Activated naive CD4-positive, alpha-beta T cell treated with anti-CD3 and anti-CD28 coated beads for 36 hours (primary cell): ENCODE results near the gene MPRIP. TPM values are rescaled to one million over a fixed set of nuclear protein-coding genes. Genes with fewer than 3 reads are reported as not detected.

ENCODE experiments used
- CTCF ChIA-PET: fragments of 350-600 bp; sonication (Branson Sonifier 250); formaldehyde crosslinking; loops from one replicate; lab custom pipeline; 2021; ENCODE audit warnings: antibody characterized with exemption; lab: Charles Lee
- DNase-seq: peaks from one replicate; pipeline ENCODE4 v3.0.0-alpha.2; 2020
- H3K27ac Mint-ChIP-seq: one replicate; pipeline ENCODE4 v1.8.0; 2021; ENCODE audit warnings: mild to moderate bottlenecking, mixed read lengths
- H3K27me3 Mint-ChIP-seq: one replicate; pipeline ENCODE4 v1.8.0; 2021; ENCODE audit warnings: low read depth, mixed read lengths
- H3K36me3 Mint-ChIP-seq: one replicate; pipeline ENCODE4 v1.8.0; 2021; ENCODE audit warnings: low read depth, mixed read lengths
- H3K4me1 Mint-ChIP-seq: one replicate; pipeline ENCODE4 v1.8.0; 2021; ENCODE audit warnings: low read depth, mixed read lengths
- H3K4me3 Mint-ChIP-seq: one replicate; pipeline ENCODE4 v1.8.0; 2021; ENCODE audit warnings: mild to moderate bottlenecking, moderate library complexity, mixed read lengths
- H3K9me3 Mint-ChIP-seq: one replicate; pipeline ENCODE4 v1.8.0; 2021; ENCODE audit warnings: mixed read lengths
- intact Hi-C: fragments of 100-400 bp; cut with micrococcal nuclease; formaldehyde crosslinking; loops from one replicate; pipeline ENCODE4 v1.15.1; 2023
- total RNA-seq, 2 experiments: library from RNA; stranded (reverse); gene quantifications; one replicate each; pipeline ENCODE4 v1.2.3, GENCODE V29; 2021

Gene MPRIP
- total RNA-seq, 2 experiments from 2014 or later = 125 TPM

DNA sequence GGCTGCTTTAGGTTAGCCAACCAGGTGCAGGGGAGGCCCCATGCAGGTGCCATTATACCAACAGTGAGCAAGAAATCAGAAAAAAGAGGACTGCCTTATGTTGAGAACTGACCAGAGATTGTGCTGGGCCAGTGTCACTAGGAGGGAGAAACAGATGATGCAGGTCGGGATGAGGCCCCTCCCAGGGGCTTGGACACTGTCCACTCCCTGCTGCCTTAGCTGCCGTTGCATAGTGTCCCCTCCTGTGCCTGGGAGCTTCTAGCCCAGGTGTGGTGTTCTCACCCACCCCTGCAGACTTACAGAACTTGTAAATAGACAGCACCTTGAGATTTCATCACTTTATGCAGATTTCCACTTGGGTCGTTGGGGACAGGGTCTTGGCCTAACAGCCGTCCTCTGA, 127.1 kb downstream of the MPRIP start:
- intact Hi-C loops = no loop called here
- CTCF ChIA-PET = interaction anchor here (0.6 kb wide), 1 partner anchor 445 kb away, joined by 3 read pairs; no protein-coding TSS in a partner anchor
- H3K4me3 Mint-ChIP-seq = no peak overlapping the region
- no peaks in the 10 kb centered on the region for H3K27me3 Mint-ChIP-seq
- peaks cover 15% of the 10 kb centered on the region for H3K36me3 Mint-ChIP-seq
- H3K27ac Mint-ChIP-seq = no peak overlapping the region
- no peak for DNase-seq
- H3K9me3 Mint-ChIP-seq = no peaks in the 10 kb centered on the region
- H3K4me1 Mint-ChIP-seq = peaks cover 28% of the 10 kb centered on the region

GRCh38 chr17:17170346-17170985, 128.2 kb downstream of the MPRIP start:
- intact Hi-C loops = loop anchor here (10.0 kb wide), 1 partner anchor 684 kb away; no protein-coding TSS in a partner anchor
- Mint-ChIP-seq H3K4me1 (peaks cover 37% of the 10 kb centered on the region), H3K27me3 (no peaks in the 10 kb centered on the region), H3K4me3 (no peak overlapping the region), H3K36me3 (peaks cover 7% of the 10 kb centered on the region), H3K9me3 (no peaks in the 10 kb centered on the region), H3K27ac (no peak overlapping the region)
- no peak for DNase-seq
- CTCF ChIA-PET = no interaction called here

DNA sequence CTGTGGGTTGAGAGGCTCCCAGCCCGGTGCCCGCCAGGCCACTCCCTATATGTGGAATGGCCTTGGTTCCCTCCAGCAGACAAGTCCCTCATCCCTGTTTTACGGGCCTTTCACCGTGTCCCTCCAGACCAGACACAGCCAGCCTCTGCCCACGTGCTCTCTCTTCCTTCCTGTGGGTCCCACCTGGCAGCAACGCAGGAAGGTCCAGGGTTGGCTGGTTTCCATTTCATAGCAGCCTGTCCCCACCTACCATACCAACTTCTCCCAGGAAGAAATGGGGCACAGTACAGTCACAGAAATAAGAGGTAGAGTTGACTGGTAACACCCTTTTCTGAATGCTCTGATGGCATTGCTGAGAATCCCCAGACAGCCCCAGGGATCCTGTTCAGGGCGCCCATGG, 128.9 kb downstream of the MPRIP start:
- Mint-ChIP-seq H3K27me3 (no peaks in the 10 kb centered on the region), H3K36me3 (peaks cover 9% of the 10 kb centered on the region), H3K9me3 (no peaks in the 10 kb centered on the region), H3K4me3 (no peak overlapping the region), H3K27ac (peak overlapping the region; percentile 16), H3K4me1 (peaks cover 44% of the 10 kb centered on the region)
- DNase-seq = no peak
- CTCF ChIA-PET = interaction anchor here (1.0 kb wide), 1 partner anchor 10 kb away, joined by 3 read pairs; no protein-coding TSS in a partner anchor
- intact Hi-C loops = loop anchor here (10.0 kb wide), 1 partner anchor 684 kb away; no protein-coding TSS in a partner anchor

- CTCF ChIA-PET = interaction anchor here (0.7 to 1.0 kb wide), 2 partner anchors 9 to 24 kb away, joined by 3 read pairs; no protein-coding TSS in a partner anchor
- Mint-ChIP-seq H3K27me3 (no peaks in the 10 kb centered on the region), H3K36me3 (peaks cover 14% of the 10 kb centered on the region), H3K9me3 (no peaks in the 10 kb centered on the region), H3K27ac (no peak overlapping the region), H3K4me3 (no peak overlapping the region), H3K4me1 (peaks cover 53% of the 10 kb centered on the region)
- no peak for DNase-seq
- intact Hi-C loops = loop anchor here (10.0 kb wide), 1 partner anchor 683 kb away; no protein-coding TSS in a partner anchor
Observed at GRCh38 chr17:17172001-17172939, 130.0 kb downstream of the MPRIP start.

GRCh38 chr17:17172990-17173389, 130.7 kb downstream of the MPRIP start:
- Mint-ChIP-seq H3K27me3 (no peaks in the 10 kb centered on the region), H3K4me3 (no peak overlapping the region), H3K36me3 (peaks cover 18% of the 10 kb centered on the region), H3K4me1 (peaks cover 60% of the 10 kb centered on the region), H3K27ac (no peak overlapping the region), H3K9me3 (no peaks in the 10 kb centered on the region)
- intact Hi-C loops = loop anchor here (10.0 kb wide), 1 partner anchor 682 kb away; no protein-coding TSS in a partner anchor
- CTCF ChIA-PET = interaction anchor here (0.7 kb wide), 1 partner anchor 24 kb away, joined by 3 read pairs; no protein-coding TSS in a partner anchor
- no peak for DNase-seq

DNA sequence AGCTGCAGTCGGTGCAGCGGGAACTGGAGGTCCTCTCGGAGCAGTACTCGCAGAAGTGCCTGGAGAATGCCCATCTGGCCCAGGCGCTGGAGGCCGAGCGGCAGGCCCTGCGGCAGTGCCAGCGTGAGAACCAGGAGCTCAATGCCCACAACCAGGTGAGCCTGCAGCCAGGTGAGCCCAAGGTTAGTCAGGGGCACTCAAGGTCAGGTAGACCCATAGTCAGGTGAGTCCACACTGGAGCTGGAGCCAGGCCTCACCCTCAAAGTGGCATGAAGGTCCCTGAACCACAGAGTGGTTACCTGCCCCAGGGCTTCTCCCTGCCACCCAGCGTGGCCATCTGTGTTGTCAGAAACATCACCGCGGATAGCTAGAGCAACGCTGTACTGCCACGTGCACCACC, 131.7 kb downstream of the MPRIP start:
- intact Hi-C loops = loop anchor here (10.0 kb wide), 1 partner anchor 681 kb away; no protein-coding TSS in a partner anchor
- H3K4me3 Mint-ChIP-seq = no peak overlapping the region
- H3K4me1 Mint-ChIP-seq = peaks cover 64% of the 10 kb centered on the region
- H3K36me3 Mint-ChIP-seq = peaks cover 23% of the 10 kb centered on the region
- H3K9me3 Mint-ChIP-seq = no peaks in the 10 kb centered on the region
- CTCF ChIA-PET = interaction anchor here (0.7 to 0.8 kb wide), 3 partner anchors 19 to 614 kb away, joined by 3 to 4 read pairs (median 4); no protein-coding TSS in a partner anchor
- H3K27me3 Mint-ChIP-seq = no peaks in the 10 kb centered on the region
- DNase-seq = no peak
- no peak overlapping the region for H3K27ac Mint-ChIP-seq

- Mint-ChIP-seq H3K27ac (peak overlapping the region; percentile 24), H3K4me3 (no peak overlapping the region), H3K36me3 (peaks cover 31% of the 10 kb centered on the region), H3K9me3 (no peaks in the 10 kb centered on the region), H3K27me3 (no peaks in the 10 kb centered on the region), H3K4me1 (peaks cover 70% of the 10 kb centered on the region)
- DNase-seq = no peak
- CTCF ChIA-PET = no interaction called here
- intact Hi-C loops = loop anchor here (5.0 to 10.0 kb wide), 2 partner anchors 133 to 679 kb away; partner anchors contain the start of gene MPRIP
Observed at GRCh38 chr17:17175340-17175739, 133.1 kb downstream of the MPRIP start.

DNA sequence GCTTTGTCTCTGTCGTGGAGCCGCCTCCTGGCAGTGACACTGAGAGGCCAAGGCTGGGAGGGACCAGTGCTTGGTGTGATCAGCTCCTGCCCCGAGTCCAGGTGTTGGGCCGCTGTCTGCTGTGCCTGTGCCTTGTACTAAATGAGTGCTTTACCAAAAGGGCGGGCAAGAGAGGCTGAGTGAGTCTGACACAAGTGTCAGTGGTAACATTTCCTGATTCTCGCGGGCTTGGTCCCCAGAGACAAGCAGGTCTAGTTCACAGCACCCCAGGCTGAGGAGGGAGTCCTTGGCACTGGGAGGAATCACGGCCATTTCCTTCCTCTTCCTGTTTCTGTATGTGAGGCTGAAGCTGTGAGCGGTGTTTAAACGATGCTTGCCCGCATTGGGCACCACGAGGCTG, 133.7 kb downstream of the MPRIP start:
- intact Hi-C loops = loop anchor here (1.0 to 10.0 kb wide), 4 partner anchors 105 to 679 kb away; partner anchors contain the start of genes COPS3 and MPRIP
- Mint-ChIP-seq H3K36me3 (peaks cover 36% of the 10 kb centered on the region), H3K9me3 (no peaks in the 10 kb centered on the region), H3K27me3 (no peaks in the 10 kb centered on the region), H3K4me3 (peak overlapping the region; percentile 63), H3K4me1 (peaks cover 73% of the 10 kb centered on the region), H3K27ac (peak overlapping the region; percentile 79)
- CTCF ChIA-PET = no interaction called here
- peak; percentile 53 for DNase-seq

GRCh38 chr17:17176341-17176740, 134.1 kb downstream of the MPRIP start:
- H3K36me3 Mint-ChIP-seq = peaks cover 39% of the 10 kb centered on the region
- H3K4me1 Mint-ChIP-seq = peaks cover 72% of the 10 kb centered on the region

DNA sequence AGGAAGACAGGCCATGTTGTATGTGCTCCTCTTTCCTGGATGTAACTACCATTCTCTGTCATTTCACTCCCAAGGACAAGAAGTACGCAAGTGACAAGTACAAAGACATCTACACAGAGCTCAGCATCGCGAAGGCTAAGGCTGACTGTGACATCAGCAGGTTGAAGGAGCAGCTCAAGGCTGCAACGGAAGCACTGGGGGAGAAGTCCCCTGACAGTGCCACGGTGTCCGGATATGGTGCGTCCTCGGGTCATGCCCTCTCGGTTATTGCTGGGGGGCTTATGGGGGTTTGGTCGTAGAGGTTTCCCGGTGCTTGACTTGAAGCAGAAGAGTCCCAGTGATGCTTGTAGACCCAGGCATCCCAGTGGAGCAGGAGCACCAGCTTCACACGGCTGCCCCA, 134.9 kb downstream of the MPRIP start:
- intact Hi-C loops = loop anchor here (2.0 to 10.0 kb wide), 3 partner anchors 128 to 678 kb away; partner anchors contain the start of gene MPRIP
- H3K36me3 Mint-ChIP-seq = peaks cover 40% of the 10 kb centered on the region
- H3K4me1 Mint-ChIP-seq = peaks cover 75% of the 10 kb centered on the region
- CTCF ChIA-PET = interaction anchor here (0.8 to 1.4 kb wide), 2 partner anchors 25 to 28 kb away, joined by 3 to 4 read pairs; partner anchors contain the start of gene PLD6
- H3K27ac Mint-ChIP-seq = peak overlapping the region; percentile 79
- H3K27me3 Mint-ChIP-seq = no peaks in the 10 kb centered on the region
- peak overlapping the region; percentile 22 for H3K4me3 Mint-ChIP-seq
- peak; percentile 42 for DNase-seq
- H3K9me3 Mint-ChIP-seq = no peaks in the 10 kb centered on the region

More at GRCh38 chr17:17176341-17176740, 134.1 kb downstream of the MPRIP start:
- Mint-ChIP-seq H3K9me3 (no peaks in the 10 kb centered on the region), H3K27ac (peak overlapping the region; percentile 79), H3K4me3 (peak overlapping the region; percentile 63), H3K27me3 (no peaks in the 10 kb centered on the region)
- peak; percentile 64 for DNase-seq
- CTCF ChIA-PET = no interaction called here
- intact Hi-C loops = loop anchor here (1.0 to 10.0 kb wide), 4 partner anchors 105 to 678 kb away; partner anchors contain the start of genes COPS3 and MPRIP

DNA sequence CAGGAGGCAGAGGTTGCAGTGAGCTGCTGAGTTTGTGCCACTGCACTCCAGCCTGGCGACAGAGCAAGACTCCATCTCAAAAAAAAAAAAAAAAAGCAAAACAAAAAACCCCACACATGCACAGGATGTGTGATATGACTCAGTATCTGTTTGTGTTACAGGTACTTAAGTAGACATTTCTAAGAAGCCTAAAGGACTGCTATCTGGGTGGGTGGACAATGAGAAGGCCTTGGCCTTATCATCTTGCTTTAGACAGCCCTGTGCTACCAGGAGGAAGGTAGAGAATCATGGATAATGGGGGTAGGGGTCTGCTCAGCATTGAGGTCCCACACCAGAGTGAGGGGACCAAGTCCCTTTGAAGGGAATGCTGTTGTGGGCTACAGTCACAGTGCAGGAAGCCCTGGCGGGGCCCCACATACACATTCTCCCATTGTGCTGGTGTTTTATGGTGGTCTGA, 137.1 kb downstream of the MPRIP start:
- H3K9me3 Mint-ChIP-seq = no peaks in the 10 kb centered on the region
- peak; percentile 35 for DNase-seq
- no peaks in the 10 kb centered on the region for H3K27me3 Mint-ChIP-seq
- peak overlapping the region; percentile 88 for H3K27ac Mint-ChIP-seq
- intact Hi-C loops = loop anchor here (1.0 to 10.0 kb wide), 6 partner anchors 26 to 675 kb away; partner anchors contain the start of gene MPRIP
- CTCF ChIA-PET = interaction anchor here (0.6 to 1.4 kb wide), 4 partner anchors 19 to 164 kb away, joined by 3 to 4 read pairs (median 3); no protein-coding TSS in a partner anchor
- H3K4me1 Mint-ChIP-seq = peaks cover 91% of the 10 kb centered on the region
- peaks cover 47% of the 10 kb centered on the region for H3K36me3 Mint-ChIP-seq
- peak overlapping the region; percentile 22 for H3K4me3 Mint-ChIP-seq
